Measurements from ENCODE around the gene IQGAP2. TPM values are rescaled to one million over a fixed set of nuclear protein-coding genes. Genes with fewer than 3 reads are reported as not detected.

IQGAP2 gene, protein sequence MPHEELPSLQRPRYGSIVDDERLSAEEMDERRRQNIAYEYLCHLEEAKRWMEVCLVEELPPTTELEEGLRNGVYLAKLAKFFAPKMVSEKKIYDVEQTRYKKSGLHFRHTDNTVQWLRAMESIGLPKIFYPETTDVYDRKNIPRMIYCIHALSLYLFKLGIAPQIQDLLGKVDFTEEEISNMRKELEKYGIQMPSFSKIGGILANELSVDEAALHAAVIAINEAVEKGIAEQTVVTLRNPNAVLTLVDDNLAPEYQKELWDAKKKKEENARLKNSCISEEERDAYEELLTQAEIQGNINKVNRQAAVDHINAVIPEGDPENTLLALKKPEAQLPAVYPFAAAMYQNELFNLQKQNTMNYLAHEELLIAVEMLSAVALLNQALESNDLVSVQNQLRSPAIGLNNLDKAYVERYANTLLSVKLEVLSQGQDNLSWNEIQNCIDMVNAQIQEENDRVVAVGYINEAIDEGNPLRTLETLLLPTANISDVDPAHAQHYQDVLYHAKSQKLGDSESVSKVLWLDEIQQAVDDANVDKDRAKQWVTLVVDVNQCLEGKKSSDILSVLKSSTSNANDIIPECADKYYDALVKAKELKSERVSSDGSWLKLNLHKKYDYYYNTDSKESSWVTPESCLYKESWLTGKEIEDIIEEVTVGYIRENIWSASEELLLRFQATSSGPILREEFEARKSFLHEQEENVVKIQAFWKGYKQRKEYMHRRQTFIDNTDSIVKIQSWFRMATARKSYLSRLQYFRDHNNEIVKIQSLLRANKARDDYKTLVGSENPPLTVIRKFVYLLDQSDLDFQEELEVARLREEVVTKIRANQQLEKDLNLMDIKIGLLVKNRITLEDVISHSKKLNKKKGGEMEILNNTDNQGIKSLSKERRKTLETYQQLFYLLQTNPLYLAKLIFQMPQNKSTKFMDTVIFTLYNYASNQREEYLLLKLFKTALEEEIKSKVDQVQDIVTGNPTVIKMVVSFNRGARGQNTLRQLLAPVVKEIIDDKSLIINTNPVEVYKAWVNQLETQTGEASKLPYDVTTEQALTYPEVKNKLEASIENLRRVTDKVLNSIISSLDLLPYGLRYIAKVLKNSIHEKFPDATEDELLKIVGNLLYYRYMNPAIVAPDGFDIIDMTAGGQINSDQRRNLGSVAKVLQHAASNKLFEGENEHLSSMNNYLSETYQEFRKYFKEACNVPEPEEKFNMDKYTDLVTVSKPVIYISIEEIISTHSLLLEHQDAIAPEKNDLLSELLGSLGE (N-terminal part only)
- total RNA-seq (214 TPM), polyA plus RNA-seq (10 to 100 TPM; 53.9 to 70.2 (median 59.2) TPM)

DNA sequence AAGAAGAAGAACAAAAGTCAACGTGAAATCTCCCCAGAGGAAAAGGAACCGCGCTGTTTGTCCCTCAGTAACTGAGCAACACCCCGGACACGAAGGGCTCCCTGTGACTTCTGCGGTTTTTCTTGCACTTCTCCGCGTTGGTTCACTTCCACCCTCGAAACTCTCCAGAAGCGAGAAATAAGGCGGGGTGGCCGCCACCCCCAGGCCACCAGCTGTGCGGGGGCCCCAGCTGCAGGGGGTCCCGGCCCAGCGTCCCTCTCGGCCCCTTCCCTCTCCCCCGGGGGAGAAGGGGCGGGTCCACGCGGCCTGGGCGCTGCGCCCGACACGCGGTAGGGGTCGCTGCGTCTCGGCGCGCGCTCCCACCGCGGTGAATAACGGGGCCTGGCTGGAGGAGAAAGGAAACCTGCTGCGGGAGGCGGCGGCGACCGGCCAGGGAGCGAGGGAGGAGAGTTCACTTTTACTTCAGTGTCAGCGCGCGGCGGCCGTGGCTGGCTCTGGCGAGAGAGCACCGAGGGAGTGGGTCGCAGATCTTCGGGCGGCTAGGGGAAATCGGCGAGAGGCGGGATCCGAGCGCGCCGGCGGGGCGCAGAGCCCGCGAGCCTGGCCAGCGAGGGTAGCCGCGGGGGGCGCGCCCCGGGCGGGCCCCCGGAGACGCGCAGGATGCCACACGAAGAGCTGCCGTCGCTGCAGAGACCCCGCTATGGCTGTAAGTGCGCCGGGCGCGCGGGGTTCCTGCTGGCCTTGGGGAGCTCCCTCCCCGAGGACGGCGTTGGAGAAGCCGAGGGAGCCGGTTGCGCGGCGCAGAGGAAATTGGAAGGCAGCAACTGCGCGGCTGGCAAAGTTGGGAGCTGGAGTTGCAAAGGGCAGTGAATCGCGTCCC lies at the start of gene IQGAP2:
TSS of gene IQGAP2 (plus strand) at position 400 of the 880 bp plus-strand sequence. CDS start at position 661, 261 bp downstream.
- peaks cover 12 to 56% (median 48%) of the 10 kb centered on the region in 4 donors for H3K4me1 Mint-ChIP-seq

DNA sequence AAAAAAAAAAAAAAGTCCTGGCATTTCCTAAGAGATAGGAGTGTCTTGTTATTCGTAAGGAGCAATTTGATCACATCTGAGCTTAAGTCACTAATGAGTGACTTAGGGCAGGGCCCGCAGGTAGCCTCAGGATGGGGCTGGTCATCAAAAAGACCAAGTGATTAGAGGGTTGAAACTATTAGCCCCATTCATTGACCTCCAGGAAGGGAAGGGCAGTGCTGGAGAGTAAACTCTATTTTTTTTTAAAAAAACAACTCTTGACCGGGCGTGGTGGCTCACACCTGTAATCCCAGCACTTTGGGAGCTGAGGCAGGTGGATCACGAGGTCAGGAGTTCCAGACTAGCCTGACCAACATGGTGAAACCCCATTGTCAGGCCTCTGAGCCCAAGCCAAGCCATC lies 46.2 kb upstream of the IQGAP2 start:
- Mint-ChIP-seq H3K4me3 (no peak overlapping the region), H3K4me1 (peaks cover 0 to 4% (median 1%) of the 10 kb centered on the region in 4 donors), H3K27me3 (peaks cover 5% of the 10 kb centered on the region), H3K36me3 (no peaks in the 10 kb centered on the region), H3K27ac (no peak overlapping the region), H3K9me3 (no peaks in the 10 kb centered on the region)
- Histone ChIP-seq H3K27me3 (ENCODE audit: control insufficient read depth, insufficient read depth, low read length) (no peaks in the 10 kb centered on the region), H3K27ac (ENCODE audit: insufficient read depth, low read length, poor library complexity, severe bottlenecking) (no peak overlapping the region), H3K4me3 (ENCODE audit: low read depth, low read length) (no peak overlapping the region), H3K4me1 (ENCODE audit: control insufficient read depth, insufficient read depth, low read length, poor library complexity, severe bottlenecking) (no peaks in the 10 kb centered on the region), H3K36me3 (ENCODE audit: control insufficient read depth, insufficient read depth, low read length) (no peaks in the 10 kb centered on the region), H3K9me3 (ENCODE audit: control insufficient read depth in 2 of 2, low read length in 2 of 2) (no peaks in the 10 kb centered on the region)
- ATAC-seq (ENCODE audit: low read depth in 2 of 2) = no peak
- no peak for DNase-seq

More for the DNA sequence above, at the start of gene IQGAP2:
- Histone ChIP-seq H3K4me3 (ENCODE audit: low read depth, low read length) (peak within 1 kb of the TSS; percentile 94), H3K36me3 (ENCODE audit: control insufficient read depth, insufficient read depth, low read length) (no peaks in the 10 kb centered on the region), H3K27me3 (ENCODE audit: control insufficient read depth, insufficient read depth, low read length) (no peaks in the 10 kb centered on the region), H3K27ac (ENCODE audit: insufficient read depth, low read length, poor library complexity, severe bottlenecking) (peak within 1 kb of the TSS; percentile 93), H3K4me1 (ENCODE audit: control insufficient read depth, insufficient read depth, low read length, poor library complexity, severe bottlenecking) (peaks cover 52% of the 10 kb centered on the region), H3K9me3 (ENCODE audit: control insufficient read depth in 2 of 2, low read length in 2 of 2) (no peaks in the 10 kb centered on the region)
- Mint-ChIP-seq H3K27me3 (peaks cover 5% of the 10 kb centered on the region), H3K36me3 (peaks cover 4% of the 10 kb centered on the region), H3K9me3 (peaks cover 0 to 1% (median 0%) of the 10 kb centered on the region in 7 donors), H3K27ac (peak within 1 kb of the TSS; percentile 92 to 99 (median 97)), H3K4me3 (peak within 1 kb of the TSS; percentile 88 to 95 (median 92))
- ATAC-seq (ENCODE audit: low read depth in 2 of 2) (peak; percentile 67 to 70), DNase-seq (peak; percentile 70 to 92 (median 92))

DNA sequence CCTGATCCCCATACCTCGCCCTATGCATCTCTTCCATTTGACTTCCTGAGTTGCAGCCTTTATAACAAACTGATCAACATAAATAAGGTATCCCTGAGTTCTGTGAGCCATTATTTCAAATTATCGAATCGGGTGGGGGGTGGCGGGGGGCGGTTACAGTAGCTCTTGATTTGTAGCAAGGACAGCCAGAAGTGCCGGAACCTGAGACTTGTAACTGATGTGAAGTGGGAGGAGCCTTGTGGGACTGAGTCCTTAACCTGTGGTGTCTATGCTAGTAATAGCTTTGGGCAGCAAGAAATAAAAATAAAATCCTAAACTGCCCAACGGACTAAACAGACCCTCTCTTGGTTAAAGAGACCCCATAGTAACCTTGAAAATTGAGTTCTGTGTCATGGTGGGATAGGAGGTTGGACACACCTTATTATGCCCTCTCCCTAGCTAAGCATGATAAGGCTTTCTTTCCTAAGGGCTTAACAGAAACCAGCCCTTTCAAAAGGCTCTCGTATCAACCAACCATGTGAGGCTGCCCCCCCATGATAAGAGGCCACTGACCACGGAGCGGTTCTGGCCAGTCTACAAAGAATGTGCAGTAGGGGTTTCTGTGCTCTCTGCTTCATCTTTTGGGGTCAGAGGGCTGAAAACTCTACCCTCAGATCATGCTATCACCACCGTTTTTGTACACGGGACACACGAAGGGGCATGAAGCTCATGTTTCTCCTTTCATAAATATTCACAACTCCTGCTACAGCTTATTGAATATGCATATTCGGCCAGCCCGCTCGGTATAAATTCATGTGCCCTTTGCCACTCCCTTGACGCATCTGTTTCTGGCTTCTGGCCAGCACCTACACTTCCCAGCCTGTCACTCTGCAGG lies 39.5 kb upstream of the IQGAP2 start:
- H3K4me1 Mint-ChIP-seq = peaks cover 0 to 9% (median 6%) of the 10 kb centered on the region in 4 donors
- H3K27ac Mint-ChIP-seq = peak overlapping the region in 2 of 3 donors; percentile 19 to 23
- H3K9me3 ChIP-seq (ENCODE audit: control insufficient read depth in 2 of 2, low read length in 2 of 2) = no peaks in the 10 kb centered on the region
- peaks cover 6% of the 10 kb centered on the region for H3K27me3 Mint-ChIP-seq
- H3K36me3 ChIP-seq (ENCODE audit: control insufficient read depth, insufficient read depth, low read length) = no peaks in the 10 kb centered on the region
- no peaks in the 10 kb centered on the region for H3K9me3 Mint-ChIP-seq
- H3K4me1 ChIP-seq (ENCODE audit: control insufficient read depth, insufficient read depth, low read length, poor library complexity, severe bottlenecking) = no peaks in the 10 kb centered on the region
- H3K4me3 Mint-ChIP-seq = no peak overlapping the region
- H3K27ac ChIP-seq (ENCODE audit: insufficient read depth, low read length, poor library complexity, severe bottlenecking) = no peak overlapping the region
- no peaks in the 10 kb centered on the region for H3K36me3 Mint-ChIP-seq
- no peak for DNase-seq
- H3K27me3 ChIP-seq (ENCODE audit: control insufficient read depth, insufficient read depth, low read length) = no peaks in the 10 kb centered on the region
- ATAC-seq (ENCODE audit: low read depth in 2 of 2) = no peak
- no peak overlapping the region for H3K4me3 ChIP-seq (ENCODE audit: low read depth, low read length)

DNA sequence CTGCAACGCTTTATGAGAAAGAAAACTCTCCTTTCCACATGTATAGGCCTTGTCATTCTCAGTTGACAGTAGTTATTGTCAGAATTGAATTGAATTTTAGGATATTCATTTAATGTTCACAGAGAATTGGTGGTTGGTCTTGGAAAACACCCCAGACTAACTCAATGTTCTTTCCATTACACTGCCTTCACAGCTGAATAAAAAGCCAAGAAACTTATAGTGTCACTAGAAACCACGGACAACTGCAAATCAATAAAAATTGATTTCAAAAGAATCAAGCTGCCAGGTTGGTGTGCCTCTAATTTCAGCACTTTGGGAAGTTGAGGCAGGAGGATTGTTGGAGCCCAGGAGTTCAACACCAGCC lies 38.9 kb upstream of the IQGAP2 start:
- no peaks in the 10 kb centered on the region for H3K9me3 ChIP-seq (ENCODE audit: control insufficient read depth in 2 of 2, low read length in 2 of 2)
- Mint-ChIP-seq H3K4me3 (no peak overlapping the region), H3K27me3 (peaks cover 5% of the 10 kb centered on the region), H3K4me1 (peaks cover 0 to 10% (median 7%) of the 10 kb centered on the region in 4 donors), H3K27ac (peak overlapping the region in 2 of 3 donors; percentile 19 to 20), H3K36me3 (no peaks in the 10 kb centered on the region), H3K9me3 (no peaks in the 10 kb centered on the region)
- H3K36me3 ChIP-seq (ENCODE audit: control insufficient read depth, insufficient read depth, low read length) = no peaks in the 10 kb centered on the region
- no peak for DNase-seq
- H3K4me3 ChIP-seq (ENCODE audit: low read depth, low read length) = no peak overlapping the region
- H3K27me3 ChIP-seq (ENCODE audit: control insufficient read depth, insufficient read depth, low read length) = no peaks in the 10 kb centered on the region
- H3K27ac ChIP-seq (ENCODE audit: insufficient read depth, low read length, poor library complexity, severe bottlenecking) = no peak overlapping the region
- H3K4me1 ChIP-seq (ENCODE audit: control insufficient read depth, insufficient read depth, low read length, poor library complexity, severe bottlenecking) = no peaks in the 10 kb centered on the region
- ATAC-seq (ENCODE audit: low read depth in 2 of 2) = no peak

DNA sequence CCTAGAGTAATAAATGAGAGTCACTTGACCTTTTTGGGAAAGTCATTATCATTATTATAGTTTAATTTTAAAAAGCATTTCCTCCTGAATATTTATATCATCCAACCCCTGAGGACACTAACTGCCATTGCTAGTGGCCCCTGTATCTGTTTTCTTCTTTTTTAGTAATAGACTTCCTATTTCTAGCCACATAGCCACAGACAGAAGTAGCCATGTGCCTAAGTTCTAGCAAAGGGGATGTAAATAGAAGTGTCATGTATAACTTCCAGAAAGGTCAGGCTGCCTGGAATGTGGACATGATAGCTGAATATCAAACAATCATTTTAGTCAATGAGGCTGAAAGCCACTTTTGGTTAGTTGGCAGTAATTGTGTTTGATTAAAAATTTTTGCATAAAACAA lies 37.5 kb upstream of the IQGAP2 start:
- no peaks in the 10 kb centered on the region for H3K36me3 ChIP-seq (ENCODE audit: control insufficient read depth, insufficient read depth, low read length)
- Mint-ChIP-seq H3K36me3 (no peaks in the 10 kb centered on the region), H3K9me3 (no peaks in the 10 kb centered on the region), H3K4me3 (no peak overlapping the region), H3K27me3 (peaks cover 5% of the 10 kb centered on the region), H3K27ac (no peak overlapping the region), H3K4me1 (peaks cover 0 to 10% (median 7%) of the 10 kb centered on the region in 4 donors)
- ATAC-seq (ENCODE audit: low read depth in 2 of 2) (no peak), DNase-seq (no peak)
- H3K27me3 ChIP-seq (ENCODE audit: control insufficient read depth, insufficient read depth, low read length) = no peaks in the 10 kb centered on the region
- no peaks in the 10 kb centered on the region for H3K9me3 ChIP-seq (ENCODE audit: control insufficient read depth in 2 of 2, low read length in 2 of 2)
- no peak overlapping the region for H3K4me3 ChIP-seq (ENCODE audit: low read depth, low read length)
- H3K27ac ChIP-seq (ENCODE audit: insufficient read depth, low read length, poor library complexity, severe bottlenecking) = no peak overlapping the region
- H3K4me1 ChIP-seq (ENCODE audit: control insufficient read depth, insufficient read depth, low read length, poor library complexity, severe bottlenecking) = no peaks in the 10 kb centered on the region

DNA sequence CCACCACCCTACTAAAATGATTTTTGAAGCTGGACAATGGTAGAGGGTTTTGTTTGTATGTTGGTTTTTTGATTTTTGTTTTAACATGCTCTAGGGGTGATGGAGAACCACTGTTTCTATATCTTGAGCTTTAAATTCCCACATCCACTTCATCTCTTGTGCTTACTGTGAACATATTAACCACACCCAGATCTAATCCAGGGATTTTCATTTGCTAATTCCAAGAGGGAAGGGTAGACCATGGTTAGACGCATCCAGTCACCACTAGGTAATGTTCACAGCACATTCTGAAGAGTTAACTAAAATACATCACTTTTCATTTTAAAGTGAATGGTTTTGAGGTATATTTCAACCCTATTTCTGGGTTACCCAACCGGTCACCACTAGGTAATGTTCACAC lies 36.5 kb upstream of the IQGAP2 start:
- H3K27me3 ChIP-seq (ENCODE audit: control insufficient read depth, insufficient read depth, low read length) = no peaks in the 10 kb centered on the region
- DNase-seq (no peak), ATAC-seq (ENCODE audit: low read depth in 2 of 2) (no peak)
- peak overlapping the region in 1 of 3 donors; percentile 23 for H3K27ac Mint-ChIP-seq
- no peaks in the 10 kb centered on the region for H3K36me3 Mint-ChIP-seq
- H3K36me3 ChIP-seq (ENCODE audit: control insufficient read depth, insufficient read depth, low read length) = no peaks in the 10 kb centered on the region
- no peak overlapping the region for H3K27ac ChIP-seq (ENCODE audit: insufficient read depth, low read length, poor library complexity, severe bottlenecking)
- no peaks in the 10 kb centered on the region for H3K9me3 Mint-ChIP-seq
- no peaks in the 10 kb centered on the region for H3K9me3 ChIP-seq (ENCODE audit: control insufficient read depth in 2 of 2, low read length in 2 of 2)
- H3K4me1 Mint-ChIP-seq = peaks cover 0 to 8% (median 6%) of the 10 kb centered on the region in 4 donors
- peaks cover 5% of the 10 kb centered on the region for H3K27me3 Mint-ChIP-seq
- H3K4me1 ChIP-seq (ENCODE audit: control insufficient read depth, insufficient read depth, low read length, poor library complexity, severe bottlenecking) = no peaks in the 10 kb centered on the region
- H3K4me3 Mint-ChIP-seq = no peak overlapping the region
- H3K4me3 ChIP-seq (ENCODE audit: low read depth, low read length) = no peak overlapping the region
